Right forelimb (tissue), 1 donor: Measurements from ENCODE around the gene TMEM165.

Experiments
- DNase-seq: peaks from one replicate; pipeline ENCODE4 v3.0.0-alpha.2; 2018

TMEM165 gene

GRCh38 chr4:55369968-55370367 is 25.8 kb upstream of the TMEM165 start:
- DNase-seq: no peak

GRCh38 chr4:55372259-55372658 is 23.5 kb upstream of the TMEM165 start:
- no peak for DNase-seq

GRCh38 chr4:55373461-55373860 is 22.3 kb upstream of the TMEM165 start:
- DNase-seq: no peak

GRCh38 chr4:55376698-55377097 is 19.1 kb upstream of the TMEM165 start:
- no peak for DNase-seq

GRCh38 chr4:55378617-55379467 is 16.9 kb upstream of the TMEM165 start:
- DNase-seq: no peak

- DNase-seq: no peak
Measured at GRCh38 chr4:55380576-55380975, 15.2 kb upstream of the TMEM165 start.

GRCh38 chr4:55381502-55381901 is 14.3 kb upstream of the TMEM165 start:
- DNase-seq: no peak

GRCh38 chr4:55382488-55383003 is 13.2 kb upstream of the TMEM165 start:
- DNase-seq: no peak

- DNase-seq: no peak
Measured at GRCh38 chr4:55385201-55385649, 10.5 kb upstream of the TMEM165 start.

- DNase-seq: no peak
Measured at GRCh38 chr4:55386073-55386472, 9.7 kb upstream of the TMEM165 start.

- no peak for DNase-seq
Measured at GRCh38 chr4:55386840-55387239, 8.9 kb upstream of the TMEM165 start.

- no peak for DNase-seq
Measured at GRCh38 chr4:55393461-55394320, 2.1 kb upstream of the TMEM165 start.

GRCh38 chr4:55395218-55395528 is 584 bp upstream of the TMEM165 start:
- no peak for DNase-seq

GRCh38 chr4:55396308-55397125 is 760 bp downstream of the TMEM165 start:
- DNase-seq: peak; percentile 84

- DNase-seq: peak; percentile 60
Measured at GRCh38 chr4:55397126-55397436, 1.3 kb downstream of the TMEM165 start.

- no peak for DNase-seq
Measured at GRCh38 chr4:55397520-55398321, 2.0 kb downstream of the TMEM165 start.

GRCh38 chr4:55398461-55398860 is 2.7 kb downstream of the TMEM165 start:
- DNase-seq: no peak

- no peak for DNase-seq
Measured at GRCh38 chr4:55398966-55399365, 3.2 kb downstream of the TMEM165 start.

- no peak for DNase-seq
Measured at GRCh38 chr4:55399581-55399980, 3.8 kb downstream of the TMEM165 start.

GRCh38 chr4:55405073-55405472 is 9.3 kb downstream of the TMEM165 start:
- no peak for DNase-seq

GRCh38 chr4:55406545-55406944 is 10.8 kb downstream of the TMEM165 start:
- DNase-seq: no peak

GRCh38 chr4:55407119-55407518 is 11.4 kb downstream of the TMEM165 start:
- DNase-seq: no peak
